Astrocyte of the cerebellum (primary cell): ENCODE data around the gene BHLHE41.

Experiments
- DNase-seq: peaks from one replicate; pipeline ENCODE4 v3.0.0-alpha.2; 2011; ENCODE audit warnings: low read depth
- H3K4me3 ChIP-seq: 2 replicates; pipeline ENCODE4 v1.5.1; 2011; ENCODE audit warnings: mild to moderate bottlenecking, low read depth, low read length, moderate library complexity
- in situ Hi-C: cut with HindIII; loops from 2 replicates; pipeline ENCODE4 v1.10.0; 2017; ENCODE audit warnings: low sequenced_read_pairs
- TF ChIP-seq, protein P1 (sequence below): IDR thresholded peaks from 2 replicates; pipeline ENCODE4 v1.5.1; 2012; ENCODE audit warnings: low read length, low read depth, moderate library complexity, mild to moderate bottlenecking; ENCODE audit errors: missing control alignments

BHLHE41 gene

DNA sequence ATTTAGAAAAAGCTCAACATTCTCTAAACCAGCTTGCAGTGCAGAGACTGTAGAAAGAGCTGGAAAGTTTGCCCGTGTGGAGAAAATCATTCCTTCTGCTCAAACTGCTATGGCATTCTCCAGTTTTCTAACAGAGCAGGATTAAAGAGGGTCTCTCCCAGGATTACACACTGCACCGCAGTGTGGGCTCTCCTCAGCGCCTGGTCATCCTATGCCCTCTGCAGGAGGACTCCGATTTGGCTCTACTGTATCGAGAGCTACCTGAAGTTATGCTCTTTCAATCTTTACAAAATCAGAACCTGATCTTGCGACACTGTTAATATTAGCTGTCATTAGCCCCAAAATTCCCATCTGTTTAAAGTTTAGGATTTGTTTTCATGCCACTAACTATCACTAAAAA, 33.0 kb downstream of the BHLHE41 start:
- in situ Hi-C loops, result loop anchor here (10.0 kb wide), 1 partner anchor 657 kb away; no protein-coding TSS in a partner anchor
- no peak overlapping the region for H3K4me3 ChIP-seq
- TF ChIP-seq, protein P1, sequence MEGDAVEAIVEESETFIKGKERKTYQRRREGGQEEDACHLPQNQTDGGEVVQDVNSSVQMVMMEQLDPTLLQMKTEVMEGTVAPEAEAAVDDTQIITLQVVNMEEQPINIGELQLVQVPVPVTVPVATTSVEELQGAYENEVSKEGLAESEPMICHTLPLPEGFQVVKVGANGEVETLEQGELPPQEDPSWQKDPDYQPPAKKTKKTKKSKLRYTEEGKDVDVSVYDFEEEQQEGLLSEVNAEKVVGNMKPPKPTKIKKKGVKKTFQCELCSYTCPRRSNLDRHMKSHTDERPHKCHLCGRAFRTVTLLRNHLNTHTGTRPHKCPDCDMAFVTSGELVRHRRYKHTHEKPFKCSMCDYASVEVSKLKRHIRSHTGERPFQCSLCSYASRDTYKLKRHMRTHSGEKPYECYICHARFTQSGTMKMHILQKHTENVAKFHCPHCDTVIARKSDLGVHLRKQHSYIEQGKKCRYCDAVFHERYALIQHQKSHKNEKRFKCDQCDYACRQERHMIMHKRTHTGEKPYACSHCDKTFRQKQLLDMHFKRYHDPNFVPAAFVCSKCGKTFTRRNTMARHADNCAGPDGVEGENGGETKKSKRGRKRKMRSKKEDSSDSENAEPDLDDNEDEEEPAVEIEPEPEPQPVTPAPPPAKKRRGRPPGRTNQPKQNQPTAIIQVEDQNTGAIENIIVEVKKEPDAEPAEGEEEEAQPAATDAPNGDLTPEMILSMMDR, result peak; percentile 65
- no peak for DNase-seq

DNA sequence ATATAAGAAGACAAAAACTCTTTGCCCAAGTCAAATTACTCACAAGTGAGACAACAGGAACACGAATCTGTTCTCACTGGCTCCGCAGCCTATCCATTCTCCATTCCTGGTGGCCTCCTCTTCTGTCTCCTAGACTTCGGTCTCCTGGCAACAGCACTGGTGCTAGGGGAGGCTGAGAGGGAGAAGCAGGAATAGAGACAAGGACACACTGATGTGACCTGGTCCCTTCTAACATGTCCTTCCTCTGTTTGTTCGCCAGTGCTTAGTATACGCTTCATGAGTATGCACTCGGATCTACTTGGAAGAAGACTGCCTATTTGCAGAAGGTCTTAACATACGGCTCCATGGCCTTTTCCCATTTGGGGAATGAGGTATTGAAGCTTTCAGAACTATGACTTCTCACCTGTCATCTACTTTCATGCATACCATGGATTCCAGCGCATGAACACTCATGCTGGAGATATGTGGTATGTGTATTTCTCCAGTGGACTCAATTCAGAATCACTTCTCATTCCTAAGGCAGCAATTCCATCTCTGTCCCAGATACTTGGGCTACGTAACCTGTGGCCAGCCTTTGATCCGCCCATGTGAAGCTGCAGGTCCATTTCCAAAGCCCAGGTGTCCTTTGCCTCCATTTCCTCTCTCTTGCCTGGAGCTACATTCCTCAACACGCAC, 33.9 kb downstream of the BHLHE41 start:
- in situ Hi-C loops, result loop anchor here (10.0 kb wide), 1 partner anchor 656 kb away; no protein-coding TSS in a partner anchor
- DNase-seq, result peak; percentile 9

DNA sequence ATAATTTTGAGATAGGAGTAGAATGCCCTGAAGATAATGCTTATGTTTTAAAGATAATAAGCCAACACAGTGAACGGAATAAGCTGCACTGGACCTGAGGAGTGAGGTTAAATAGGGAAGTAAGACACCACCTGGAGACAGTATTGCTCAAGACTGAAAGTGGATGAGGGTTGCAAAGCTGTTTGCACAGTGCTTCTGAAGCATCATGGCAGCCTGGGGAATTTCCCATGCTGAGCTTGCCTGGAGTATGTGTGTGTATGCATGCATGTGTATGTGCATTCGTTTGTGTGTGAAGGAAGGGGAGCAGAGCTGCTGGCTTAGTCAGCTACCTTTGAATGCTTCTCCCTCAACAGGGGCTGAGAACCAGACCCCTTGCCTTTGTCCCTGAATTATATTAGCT, 35.8 kb downstream of the BHLHE41 start:
- in situ Hi-C loops, result no loop called here
- TF ChIP-seq, protein P1, result no peak
- H3K4me3 ChIP-seq, result no peak overlapping the region
- no peak for DNase-seq

More for the DNA sequence above, 33.9 kb downstream of the BHLHE41 start:
- TF ChIP-seq, protein P1, result no peak
- no peak overlapping the region for H3K4me3 ChIP-seq

DNA sequence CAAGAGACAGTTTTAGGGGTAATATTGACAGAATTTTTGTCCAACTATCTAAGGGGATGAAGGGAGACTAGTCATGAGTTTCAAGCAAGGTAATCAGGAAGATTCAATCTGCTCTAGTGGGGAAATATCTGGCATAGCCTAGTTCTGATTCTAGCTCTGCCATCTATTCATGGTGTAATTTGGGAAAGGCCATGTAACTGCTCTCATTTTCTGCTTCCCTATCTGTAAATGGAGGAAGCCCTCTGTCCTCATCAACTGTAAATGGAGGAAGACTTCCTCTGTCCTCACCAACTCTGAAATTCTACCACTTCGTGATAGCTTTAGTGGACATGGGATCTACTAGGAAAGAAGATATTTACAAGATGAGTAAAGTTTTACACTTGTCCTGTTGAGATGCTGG, 37.9 kb downstream of the BHLHE41 start:
- in situ Hi-C loops, result no loop called here
- DNase-seq, result no peak
- no peak overlapping the region for H3K4me3 ChIP-seq
- TF ChIP-seq, protein P1, result no peak

DNA sequence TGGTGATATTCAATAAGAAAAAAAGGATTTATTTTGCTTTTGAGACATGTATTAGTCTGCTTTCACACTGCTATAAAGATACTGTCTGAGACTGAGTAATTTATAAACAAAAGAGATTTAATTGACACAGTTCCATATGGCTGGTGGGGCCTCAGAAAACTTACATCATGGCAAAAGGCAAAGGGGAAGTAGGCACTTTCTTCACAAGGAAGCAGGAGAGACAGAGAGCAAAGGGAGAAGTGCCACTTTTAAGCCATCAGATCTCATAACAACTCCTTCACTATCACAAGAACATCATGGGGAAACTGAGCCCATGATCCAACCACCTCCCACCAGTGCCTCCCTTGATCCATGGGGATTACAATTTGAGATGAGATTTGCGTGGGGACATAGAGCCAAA, 43.9 kb downstream of the BHLHE41 start:
- TF ChIP-seq, protein P1, result no peak
- H3K4me3 ChIP-seq, result no peak overlapping the region
- no peak for DNase-seq
- in situ Hi-C loops, result no loop called here

DNA sequence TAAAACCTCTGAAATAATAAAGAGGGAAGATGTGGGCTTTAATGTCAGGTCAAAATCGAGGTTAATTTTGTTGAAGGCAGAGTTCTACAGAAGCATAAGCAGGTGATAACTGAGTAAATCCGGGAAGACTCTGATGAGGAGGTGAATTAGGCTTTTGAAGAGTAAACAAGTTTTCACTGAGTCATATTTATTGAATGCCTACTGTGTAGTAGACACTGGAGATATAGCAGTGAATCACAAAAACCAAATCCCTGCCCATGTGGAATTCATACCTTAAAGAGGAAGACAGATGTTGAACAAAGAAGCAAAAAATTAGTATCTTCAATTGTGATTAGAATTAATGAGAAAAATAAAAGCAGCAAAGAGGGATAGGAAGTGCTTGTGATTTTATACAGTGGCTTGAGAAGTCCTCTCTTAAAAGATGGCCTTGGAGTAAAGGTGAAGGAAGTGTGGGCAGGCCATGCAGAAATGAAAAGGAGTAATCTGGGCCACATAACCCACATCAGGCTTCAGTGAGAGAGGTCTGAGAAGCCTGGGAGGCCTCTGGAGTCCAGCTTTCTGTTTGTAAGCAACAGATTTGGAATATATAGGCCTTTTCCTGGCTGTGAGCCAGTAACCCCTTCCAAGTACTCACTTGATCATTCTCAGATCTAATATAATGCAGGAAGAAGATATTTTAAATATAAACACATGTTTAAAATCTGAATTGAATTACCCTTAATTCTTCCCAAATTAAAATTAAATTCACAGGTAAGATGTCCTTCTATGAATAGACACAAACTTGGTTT, 46.7 kb downstream of the BHLHE41 start:
- DNase-seq, result no peak
- TF ChIP-seq, protein P1, result no peak
- no peak overlapping the region for H3K4me3 ChIP-seq
- in situ Hi-C loops, result no loop called here
